IMR-90 (cell line): Measurements from ENCODE around the gene PTPRG.

Experiments
- MAZ ChIP-seq: IDR thresholded peaks from 2 replicates; pipeline ENCODE4 v1.6.1; 2012; ENCODE audit warnings: low read depth, mild to moderate bottlenecking, low read length, improper control_type of control experiment, moderate library complexity, borderline replicate concordance
- MXI1 ChIP-seq: IDR thresholded peaks from 2 replicates; pipeline ENCODE4 v1.6.1; 2012; ENCODE audit warnings: low read depth, mild to moderate bottlenecking, low read length, moderate library complexity, borderline replicate concordance
- POLR2A ChIP-seq: IDR thresholded peaks from 2 replicates; pipeline ENCODE4 v1.6.1; 2012; ENCODE audit warnings: mild to moderate bottlenecking, low read depth, low read length
- RFX5 ChIP-seq: IDR thresholded peaks from 2 replicates; pipeline ENCODE4 v1.8.0; 2012; ENCODE audit warnings: low read depth, mild to moderate bottlenecking, low read length, moderate library complexity
- TF ChIP-seq, protein P1 (sequence below): conservative IDR thresholded peaks from 2 replicates; pipeline ENCODE4 v1.5.1; 2012; ENCODE audit warnings: mild to moderate bottlenecking, low read depth, low read length, improper control_type of control experiment
- TF ChIP-seq, protein P2 (sequence below): fragments of 150-350 bp; IDR thresholded peaks from 2 replicates; pipeline ENCODE4 v1.6.1; 2017; ENCODE audit warnings: mild to moderate bottlenecking, antibody characterized with exemption, low read length, low read depth

DNA sequence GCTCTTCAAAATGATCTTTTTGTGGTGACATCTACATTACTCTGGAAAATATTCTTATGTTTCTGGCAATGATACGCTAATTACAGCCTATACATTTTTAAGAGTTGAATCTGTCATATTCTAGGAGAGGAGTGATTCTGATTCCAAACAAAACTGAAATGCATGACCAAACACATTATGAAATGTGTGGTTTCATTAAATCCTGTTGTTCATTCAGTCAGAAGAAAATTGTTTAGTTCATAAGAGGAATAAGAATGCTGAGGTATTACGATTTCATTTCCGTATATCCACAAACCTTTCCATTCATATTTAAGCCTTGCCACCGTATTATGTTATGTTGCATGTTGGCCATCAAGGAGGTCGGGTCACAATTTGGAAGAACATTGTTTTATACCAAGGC is 466.9 kb downstream of the PTPRG start:
- no peak for TF ChIP-seq POLR2A
- TF ChIP-seq, protein P1, sequence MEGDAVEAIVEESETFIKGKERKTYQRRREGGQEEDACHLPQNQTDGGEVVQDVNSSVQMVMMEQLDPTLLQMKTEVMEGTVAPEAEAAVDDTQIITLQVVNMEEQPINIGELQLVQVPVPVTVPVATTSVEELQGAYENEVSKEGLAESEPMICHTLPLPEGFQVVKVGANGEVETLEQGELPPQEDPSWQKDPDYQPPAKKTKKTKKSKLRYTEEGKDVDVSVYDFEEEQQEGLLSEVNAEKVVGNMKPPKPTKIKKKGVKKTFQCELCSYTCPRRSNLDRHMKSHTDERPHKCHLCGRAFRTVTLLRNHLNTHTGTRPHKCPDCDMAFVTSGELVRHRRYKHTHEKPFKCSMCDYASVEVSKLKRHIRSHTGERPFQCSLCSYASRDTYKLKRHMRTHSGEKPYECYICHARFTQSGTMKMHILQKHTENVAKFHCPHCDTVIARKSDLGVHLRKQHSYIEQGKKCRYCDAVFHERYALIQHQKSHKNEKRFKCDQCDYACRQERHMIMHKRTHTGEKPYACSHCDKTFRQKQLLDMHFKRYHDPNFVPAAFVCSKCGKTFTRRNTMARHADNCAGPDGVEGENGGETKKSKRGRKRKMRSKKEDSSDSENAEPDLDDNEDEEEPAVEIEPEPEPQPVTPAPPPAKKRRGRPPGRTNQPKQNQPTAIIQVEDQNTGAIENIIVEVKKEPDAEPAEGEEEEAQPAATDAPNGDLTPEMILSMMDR = no peak
- no peak for TF ChIP-seq MAZ
- TF ChIP-seq, protein P2, sequence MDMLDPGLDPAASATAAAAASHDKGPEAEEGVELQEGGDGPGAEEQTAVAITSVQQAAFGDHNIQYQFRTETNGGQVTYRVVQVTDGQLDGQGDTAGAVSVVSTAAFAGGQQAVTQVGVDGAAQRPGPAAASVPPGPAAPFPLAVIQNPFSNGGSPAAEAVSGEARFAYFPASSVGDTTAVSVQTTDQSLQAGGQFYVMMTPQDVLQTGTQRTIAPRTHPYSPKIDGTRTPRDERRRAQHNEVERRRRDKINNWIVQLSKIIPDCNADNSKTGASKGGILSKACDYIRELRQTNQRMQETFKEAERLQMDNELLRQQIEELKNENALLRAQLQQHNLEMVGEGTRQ = no peak
- TF ChIP-seq MXI1 = no peak
- TF ChIP-seq RFX5 = no peak
